GM12878 (cell line): ENCODE results near the gene DNAJC9. TPM values are rescaled to one million over a fixed set of nuclear protein-coding genes. Genes with fewer than 3 reads are reported as not detected.
A peak's percentile ranks its signal among the peaks of the same experiment; 100 is the strongest.

Experiments
- ATAC-seq: fragments of 200-7000 bp; cut with Tn5 transposase; 3 replicates; pipeline ENCODE4 v1.9.1; 2020; ENCODE audit warnings: mild to moderate bottlenecking, moderate library complexity
- BruUV-seq: library from RNA; stranded (reverse); fragments of 400-500 nt; replicated peaks from 2 replicates; lab custom pipeline; 2021; lab: Mats Ljungman, UMichigan
- CTCF ChIA-PET: fragments of 300-600 bp; sonication (Branson Sonifier 250); formaldehyde crosslinking; extraction: SDS; loops from one replicate; lab custom pipeline; 2021; ENCODE audit warnings: inconsistent platforms; lab: Yijun Ruan, JAX
- POLR2A ChIA-PET: fragments of 350-600 bp; formaldehyde crosslinking; extraction: SDS; loops from one replicate; lab custom pipeline; 2021; ENCODE audit warnings: inconsistent platforms; lab: Charles Lee
- RAD21 ChIA-PET: fragments of 300-600 bp; sonication (Branson Sonifier 250); formaldehyde crosslinking; loops from one replicate; lab custom pipeline; 2023; ENCODE audit warnings: antibody characterized with exemption; ENCODE audit not compliant: unreplicated experiment; lab: Charles Lee
- SMC1A ChIA-PET: fragments of 300-600 bp; sonication (Branson Sonifier 250); formaldehyde crosslinking; loops from one replicate; lab custom pipeline; 2023; ENCODE audit not compliant: unreplicated experiment, uncharacterized antibody; lab: Charles Lee
- DNase-seq: peaks from one replicate; pipeline ENCODE4 v3.0.0-alpha.2; 2011; ENCODE audit warnings: low read depth, low spot score
- FAIRE-seq: peaks from 3 replicates; lab custom pipeline; 2011; peaks lifted over from hg19 to GRCh38; lab: Jason Lieb, UNC
- H2AFZ ChIP-seq: 2 replicates; pipeline ENCODE4 v1.6.0; 2011; ENCODE audit warnings: low read depth, low read length, control low read depth; ENCODE audit not compliant: control insufficient read depth
- H3K27ac ChIP-seq: 2 replicates; pipeline ENCODE4 v1.5.1; 2011; ENCODE audit warnings: control low read depth; ENCODE audit not compliant: control insufficient read depth, insufficient read depth
- H3K27me3 ChIP-seq, 2 experiments: replicated peaks in 1 of 2; 2 replicates each; pipeline versions ENCODE4 v1.6.0 to v1.6.1; 2011; ENCODE audit warnings: low read length in 1 of 2; ENCODE audit not compliant: control insufficient read depth in 2 of 2, insufficient read depth in 2 of 2
- H3K36me3 ChIP-seq, 2 experiments: 2 replicates each; pipeline ENCODE4 v1.5.1; 2011; ENCODE audit warnings: low read length in 1 of 2; ENCODE audit not compliant: control insufficient read depth in 2 of 2, insufficient read depth in 2 of 2
- H3K4me1 ChIP-seq: 2 replicates; pipeline ENCODE4 v1.6.1; 2011; ENCODE audit warnings: mild to moderate bottlenecking, low read length, moderate library complexity, mixed read lengths; ENCODE audit not compliant: control insufficient read depth, insufficient read depth
- H3K4me2 ChIP-seq: 2 replicates; pipeline ENCODE4 v1.6.0; 2011; ENCODE audit warnings: control low read depth; ENCODE audit not compliant: control insufficient read depth, insufficient read depth
- H3K4me3 ChIP-seq: fragments of 200-600 bp; sonication (generic); 2 replicates; pipeline ENCODE4 v1.5.1; 2016
- H3K79me2 ChIP-seq: 2 replicates; pipeline ENCODE4 v1.6.0; 2011; ENCODE audit warnings: low read length; ENCODE audit not compliant: control insufficient read depth, insufficient read depth
- H3K9ac ChIP-seq: 2 replicates; pipeline ENCODE4 v1.8.0; 2011; ENCODE audit warnings: low read length, control low read depth, mixed read lengths; ENCODE audit not compliant: control insufficient read depth, insufficient read depth
- H3K9me3 ChIP-seq: replicated peaks from 3 replicates; pipeline ENCODE4 v1.5.1; 2011; ENCODE audit warnings: mild to moderate bottlenecking, low read length; ENCODE audit not compliant: control insufficient read depth, insufficient read depth
- H4K20me1 ChIP-seq: 2 replicates; pipeline ENCODE4 v1.6.0; 2011; ENCODE audit not compliant: control insufficient read depth, insufficient read depth
- CHD2 ChIP-seq: IDR thresholded peaks from 2 replicates; pipeline ENCODE4 v1.6.1; 2011; ENCODE audit warnings: low read depth, low read length, improper control_type of control experiment, borderline replicate concordance
- DPF2 ChIP-seq: fragments of 450-650 bp; IDR thresholded peaks from 2 replicates; pipeline ENCODE4 v1.6.1; 2017; ENCODE audit warnings: mild to moderate bottlenecking
- FOXK2 ChIP-seq: fragments of 450-650 bp; IDR thresholded peaks from 2 replicates; pipeline ENCODE4 v1.6.1; 2017; ENCODE audit warnings: mild to moderate bottlenecking, moderate library complexity
- HDGF ChIP-seq: fragments of 450-650 bp; IDR thresholded peaks from 2 replicates; pipeline ENCODE4 v1.6.1; 2016; ENCODE audit warnings: antibody characterized with exemption
- KDM1A ChIP-seq: fragments of 200-600 bp; sonication (generic); IDR thresholded peaks from 2 replicates; pipeline ENCODE4 v1.6.1; 2016; ENCODE audit warnings: borderline replicate concordance
- KLF5 ChIP-seq: fragments of 450-650 bp; IDR thresholded peaks from 2 replicates; pipeline ENCODE4 v1.6.1; 2014; ENCODE audit warnings: mild to moderate bottlenecking; ENCODE audit not compliant: partially characterized antibody
- MEF2B ChIP-seq: fragments of 450-650 bp; IDR thresholded peaks from 2 replicates; pipeline ENCODE4 v1.6.1; 2018; ENCODE audit warnings: mild to moderate bottlenecking, moderate library complexity; ENCODE audit not compliant: partially characterized antibody, poor library complexity, severe bottlenecking
- PAX5 ChIP-seq: IDR thresholded peaks from 2 replicates; pipeline ENCODE4 v1.6.1; 2011; ENCODE audit warnings: low read depth, low read length, borderline replicate concordance
- PKNOX1 ChIP-seq: fragments of 450-650 bp; IDR thresholded peaks from 2 replicates; pipeline ENCODE4 v1.6.1; 2016; ENCODE audit warnings: mild to moderate bottlenecking
- POLR2AphosphoS5 ChIP-seq: IDR thresholded peaks from 2 replicates; pipeline ENCODE4 v1.6.1; 2011; ENCODE audit warnings: mild to moderate bottlenecking, low read length, inconsistent platforms
- POU2F2 ChIP-seq: IDR thresholded peaks from 3 replicates; pipeline ENCODE4 v1.6.1; 2011; ENCODE audit warnings: low read depth, mild to moderate bottlenecking, low read length, borderline replicate concordance
- RBBP5 ChIP-seq: fragments of 200-600 bp; sonication (generic); conservative IDR thresholded peaks from 2 replicates; pipeline ENCODE4 v1.6.1; 2016
- SMARCA5 ChIP-seq: fragments of 450-650 bp; IDR thresholded peaks from 2 replicates; pipeline ENCODE4 v1.6.1; 2017; ENCODE audit warnings: mild to moderate bottlenecking
- STAT3 ChIP-seq: IDR thresholded peaks from 2 replicates; pipeline ENCODE4 v1.6.1; 2011; ENCODE audit warnings: low read depth, low read length, improper control_type of control experiment
- SUPT20H ChIP-seq: IDR thresholded peaks from 2 replicates; pipeline ENCODE4 v1.6.1; 2011; ENCODE audit warnings: low read depth, mild to moderate bottlenecking, low read length, moderate library complexity, borderline replicate concordance; ENCODE audit not compliant: control insufficient read depth
- TCF3 ChIP-seq: IDR thresholded peaks from 2 replicates; pipeline ENCODE4 v1.6.1; 2012; ENCODE audit warnings: low read depth, mild to moderate bottlenecking, low read length, borderline replicate concordance; ENCODE audit not compliant: insufficient read depth
- WRNIP1 ChIP-seq: IDR thresholded peaks from 2 replicates; pipeline ENCODE4 v1.6.1; 2011; ENCODE audit warnings: low read depth, low read length, improper control_type of control experiment, borderline replicate concordance
- ZBTB33 ChIP-seq: fragments of 450-650 bp; IDR thresholded peaks from 2 replicates; pipeline ENCODE4 v1.6.1; 2017; ENCODE audit warnings: mild to moderate bottlenecking
- ZZZ3 ChIP-seq: IDR thresholded peaks from 2 replicates; pipeline ENCODE4 v1.6.1; 2011; ENCODE audit warnings: low read depth; ENCODE audit not compliant: control insufficient read depth, insufficient read length
- WGBS: methylation state at CpG from one replicate; pipeline ENCODE4 v1.1.6; 2016; ENCODE audit warnings: low lambda C conversion rate; ENCODE audit not compliant: insufficient replicate concordance, insufficient coverage; ENCODE audit errors: missing lambda C conversion rate; 5-methylcytosine and 5-hydroxymethylcytosine counted together
- in situ Hi-C: fragments of 300-500 bp; cut with MboI; formaldehyde crosslinking; loops from 9 replicates; pipeline ENCODE4 v1.14.3; 2018; ENCODE audit warnings: mixed read lengths
- intact Hi-C: fragments of 100-400 bp; cut with micrococcal nuclease; formaldehyde crosslinking; loops from one replicate; pipeline ENCODE4 v1.14.2; 2022; ENCODE audit not compliant: unreplicated experiment
- polyA plus RNA-seq, 11 experiments: library from polyadenylated mRNA; depleted of rRNA in 4 of 11; unstranded in 6 of 11; stranded (reverse) in 5 of 11; fragments of >200 nt; fragmentation: Nextera tagmentation in 4 of 11; fragmentation: Illumina TruSeq in 1 of 11; extraction: Ambion mirVana in 4 of 11; extraction: Trizol in 1 of 11; gene quantifications; 1 replicate in 1 of 11; 2 replicates in 10 of 11; pipeline versions ENCODE4 v1.2.1 to v1.2.3, GENCODE V29; 2011 to 2016; ENCODE audit warnings: inconsistent platforms in 2 of 11, missing spikeins in 2 of 11, low read depth in 1 of 11
- total RNA-seq, 4 experiments: library from RNA; depleted of rRNA in 3 of 4; stranded (reverse); fragments of >200 nt in 3 of 4; fragmentation: Illumina TruSeq in 1 of 4; extraction: Trizol in 1 of 4; gene quantifications; 2 replicates each; pipeline versions ENCODE4 v1.2.1 to v1.2.3, GENCODE V29; 2013 to 2021

The DNAJC9 gene
- total and polyA plus RNA-seq, 10 of the 15 experiments (the other 5 are each of a cell fraction or from before 2014, with no cell fraction given), result 15.0 to 72.9 (median 41.8) TPM

GRCh38 chr10:73244866-73245477 lies 2.1 kb downstream of the DNAJC9 start:
- BruUV-seq, result no TSS peak
- RAD21 ChIA-PET, result interaction anchor here (0.5 to 1.1 kb wide), 3 partner anchors 25 to 186 kb away, joined by 3 to 5 read pairs (median 4); no protein-coding TSS in a partner anchor

GRCh38 chr10:73239908-73240307 lies 7.1 kb downstream of the DNAJC9 start:
- Histone ChIP-seq H3K36me3 (peaks cover 1 to 26% of the 10 kb centered on the region in 2 experiments), H3K4me3 (no peak overlapping the region), H3K79me2 (peaks cover 20% of the 10 kb centered on the region), H4K20me1 (no peaks in the 10 kb centered on the region), H3K9ac (no peak overlapping the region), H3K9me3 (no peaks in the 10 kb centered on the region), H2AFZ (no peak overlapping the region), H3K27me3 (no peaks in the 10 kb centered on the region), H3K4me2 (no peak overlapping the region), H3K4me1 (no peaks in the 10 kb centered on the region), H3K27ac (no peak overlapping the region)
- FAIRE-seq (no peak), ATAC-seq (no peak), DNase-seq (no peak)
- POLR2A ChIA-PET, result no interaction called here
- intact Hi-C loops (no loop called here), in situ Hi-C loops (no loop called here)
- WGBS, result 97% methylated on average over 2 of the region's 2 CpGs
- BruUV-seq, result no TSS peak
- SMC1A ChIA-PET, result no interaction called here
- RAD21 ChIA-PET, result no interaction called here
- CTCF ChIA-PET, result no interaction called here
- no peak for TF ChIP-seq ZZZ3
- no peak for TF ChIP-seq RBBP5
- TF ChIP-seq PKNOX1, result no peak
- no peak for TF ChIP-seq PAX5
- no peak for TF ChIP-seq SMARCA5
- TF ChIP-seq SUPT20H, result no peak
- TF ChIP-seq FOXK2, result no peak
- no peak for TF ChIP-seq MEF2B
- no peak for TF ChIP-seq KDM1A
- no peak for TF ChIP-seq ZBTB33
- no peak for TF ChIP-seq POU2F2
- no peak for TF ChIP-seq POLR2AphosphoS5

More at GRCh38 chr10:73244866-73245477, 2.1 kb downstream of the DNAJC9 start:
- DNase-seq (no peak), FAIRE-seq (no peak), ATAC-seq (no peak)
- no peak for TF ChIP-seq KLF5
- TF ChIP-seq STAT3, result no peak
- no peak for TF ChIP-seq HDGF
- TF ChIP-seq TCF3, result no peak
- TF ChIP-seq DPF2, result no peak
- TF ChIP-seq CHD2, result no peak
- no peak for TF ChIP-seq SMARCA5
- no peak for TF ChIP-seq WRNIP1
- peak overlapping the region; percentile 89 for H3K4me3 ChIP-seq
- ChIA-PET SMC1A (interaction anchor here (0.6 to 2.0 kb wide), 10 partner anchors 8 to 1428 kb away, joined by 3 to 5 read pairs (median 4); no protein-coding TSS in a partner anchor), CTCF (interaction anchor here (0.6 to 1.6 kb wide), 5 partner anchors 10 to 356 kb away, joined by 3 to 6 read pairs (median 4); no protein-coding TSS in a partner anchor), POLR2A (interaction anchor here (0.6 to 3.7 kb wide), 7 partner anchors 11 to 1718 kb away, joined by 3 to 19 read pairs (median 4); no protein-coding TSS in a partner anchor)
- peaks cover 1 to 11% of the 10 kb centered on the region in 2 experiments for H3K36me3 ChIP-seq
- no peaks in the 10 kb centered on the region for H4K20me1 ChIP-seq
- peak overlapping the region; percentile 92 for H3K9ac ChIP-seq
- no peaks in the 10 kb centered on the region for H3K27me3 ChIP-seq
- no peak overlapping the region for H2AFZ ChIP-seq
- H3K9me3 ChIP-seq, result no peaks in the 10 kb centered on the region
- peaks cover 4% of the 10 kb centered on the region for H3K4me1 ChIP-seq
- peak overlapping the region; percentile 94 for H3K4me2 ChIP-seq
- in situ Hi-C loops (no loop called here), intact Hi-C loops (loop anchor here (5.0 kb wide), 1 partner anchor 167 kb away; the partner anchor contains the start of gene ANXA7)
- WGBS, result 1% methylated on average over 8 of the region's 8 CpGs
- H3K27ac ChIP-seq, result 0 out of 2 replicates have a peak overlapping the region, but pooled peaks have one; percentile 30
- H3K79me2 ChIP-seq, result peaks cover 57% of the 10 kb centered on the region
